HG02885 (cell line): ENCODE measurements around the gene GRID2.
"Not testable (repeated sequence)": the region's sequence is repeated elsewhere in the genome, so short reads cannot be mapped to it uniquely, and the experiment has no call there.

Experiments
- ATAC-seq: cut with Tn5 transposase; IDR thresholded peaks from one replicate; pipeline ENCODE4 v1.9.1; 2021; ENCODE audit warnings: mild to moderate bottlenecking; ENCODE audit not compliant: unreplicated experiment, poor library complexity

Gene GRID2

DNA sequence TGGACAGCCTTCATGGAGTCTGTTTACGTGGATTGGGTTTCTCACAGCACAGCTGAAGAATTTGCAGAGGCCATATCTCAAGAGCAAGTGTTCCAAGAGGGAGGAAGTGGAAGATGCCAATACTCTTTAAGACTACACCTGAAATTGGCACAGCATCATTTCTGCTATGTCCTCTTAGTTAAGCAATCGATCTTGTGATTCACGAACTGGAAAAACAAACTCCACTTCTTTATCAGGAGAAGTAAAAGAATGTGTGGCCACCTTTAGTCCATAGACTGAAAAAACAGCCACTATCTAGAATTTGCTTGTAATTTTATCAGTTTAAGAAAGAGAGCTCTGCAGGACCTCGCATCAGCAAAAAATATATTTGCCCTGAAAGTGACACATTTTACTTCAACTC is 1051.6 kb downstream of the GRID2 start:
- no peak for ATAC-seq

DNA sequence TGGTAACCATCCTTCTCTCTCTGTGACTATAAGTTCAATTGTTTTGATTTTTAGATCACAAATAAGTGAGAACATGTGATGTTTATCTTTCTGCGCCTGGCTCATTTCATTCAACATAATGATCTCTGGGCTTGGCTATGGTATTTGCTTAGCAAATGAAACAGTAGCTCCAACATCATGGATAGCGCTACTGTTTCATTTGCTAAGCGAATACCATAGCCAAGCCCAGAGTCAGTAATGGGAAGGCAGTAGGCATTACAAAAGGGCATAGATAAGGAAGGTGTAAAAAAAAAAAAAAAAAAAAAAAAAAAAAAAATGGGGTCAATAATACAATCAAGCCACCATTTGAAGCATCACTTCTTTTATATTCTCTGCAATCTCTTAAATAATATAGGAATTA is 1055.8 kb downstream of the GRID2 start:
- no peak for ATAC-seq

DNA sequence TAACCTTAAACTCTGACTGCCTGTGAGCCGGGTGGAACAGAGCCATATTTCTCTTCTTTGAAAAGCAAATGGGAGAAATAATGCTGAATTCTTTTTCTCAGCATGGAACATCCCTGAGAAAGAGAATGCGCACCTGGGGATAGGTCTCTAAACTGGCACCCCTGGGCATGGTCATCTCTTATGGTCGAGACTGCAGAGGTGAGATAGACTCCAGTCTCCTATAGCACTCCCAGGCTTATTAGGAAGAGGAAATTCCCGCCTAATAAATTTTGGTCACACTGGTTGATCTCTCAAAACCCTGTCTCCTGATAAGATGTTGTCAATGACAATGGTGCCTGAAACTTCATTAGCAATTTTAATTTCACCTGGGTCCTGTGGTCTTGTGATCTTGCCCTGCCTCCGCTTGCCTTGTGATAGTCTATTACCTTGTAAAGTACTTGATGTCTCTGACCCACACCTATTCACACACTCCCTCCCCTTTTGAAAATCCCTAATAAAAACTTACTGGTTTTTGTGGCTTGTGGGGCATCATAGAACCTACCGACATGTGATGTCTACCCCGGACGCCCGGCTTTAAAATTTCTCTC is 1062.5 kb downstream of the GRID2 start:
- ATAC-seq: not testable (repeated sequence)

DNA sequence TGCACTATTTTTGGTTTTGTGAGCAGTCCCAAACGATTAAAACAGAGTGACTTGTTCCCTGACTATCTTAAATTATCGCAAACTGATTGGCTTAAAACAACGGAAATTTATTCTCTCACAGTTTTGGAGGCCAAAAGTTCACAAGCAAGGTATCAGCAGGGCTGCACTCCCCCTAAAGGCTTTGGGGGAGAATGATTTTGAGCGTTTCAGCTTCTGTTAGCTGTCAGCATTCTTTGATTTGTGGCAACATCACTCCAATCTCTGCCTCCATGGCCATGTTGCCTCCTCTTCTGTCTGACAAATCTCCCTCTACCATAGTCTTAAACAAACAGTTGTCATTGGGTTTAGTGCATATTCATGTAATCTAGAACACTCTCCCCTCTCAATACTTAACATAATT is 1065.2 kb downstream of the GRID2 start:
- no peak for ATAC-seq

DNA sequence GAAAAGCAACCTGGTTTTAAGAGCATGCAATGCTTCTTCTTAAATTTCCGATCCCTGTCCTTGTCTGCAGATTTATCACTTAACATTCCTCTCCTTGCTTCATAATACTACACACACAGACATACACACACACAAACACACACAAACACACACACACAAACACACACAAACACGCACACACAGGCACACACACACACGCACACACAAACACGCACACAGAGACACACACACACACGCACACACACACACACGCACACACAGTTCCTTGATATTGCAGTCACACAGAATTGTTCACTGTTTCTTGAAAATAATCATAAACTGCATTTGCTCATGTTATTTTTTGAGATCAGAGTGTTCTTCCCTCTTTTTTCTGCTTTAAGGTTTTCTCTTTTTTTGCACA is 1066.5 kb downstream of the GRID2 start:
- no peak for ATAC-seq

DNA sequence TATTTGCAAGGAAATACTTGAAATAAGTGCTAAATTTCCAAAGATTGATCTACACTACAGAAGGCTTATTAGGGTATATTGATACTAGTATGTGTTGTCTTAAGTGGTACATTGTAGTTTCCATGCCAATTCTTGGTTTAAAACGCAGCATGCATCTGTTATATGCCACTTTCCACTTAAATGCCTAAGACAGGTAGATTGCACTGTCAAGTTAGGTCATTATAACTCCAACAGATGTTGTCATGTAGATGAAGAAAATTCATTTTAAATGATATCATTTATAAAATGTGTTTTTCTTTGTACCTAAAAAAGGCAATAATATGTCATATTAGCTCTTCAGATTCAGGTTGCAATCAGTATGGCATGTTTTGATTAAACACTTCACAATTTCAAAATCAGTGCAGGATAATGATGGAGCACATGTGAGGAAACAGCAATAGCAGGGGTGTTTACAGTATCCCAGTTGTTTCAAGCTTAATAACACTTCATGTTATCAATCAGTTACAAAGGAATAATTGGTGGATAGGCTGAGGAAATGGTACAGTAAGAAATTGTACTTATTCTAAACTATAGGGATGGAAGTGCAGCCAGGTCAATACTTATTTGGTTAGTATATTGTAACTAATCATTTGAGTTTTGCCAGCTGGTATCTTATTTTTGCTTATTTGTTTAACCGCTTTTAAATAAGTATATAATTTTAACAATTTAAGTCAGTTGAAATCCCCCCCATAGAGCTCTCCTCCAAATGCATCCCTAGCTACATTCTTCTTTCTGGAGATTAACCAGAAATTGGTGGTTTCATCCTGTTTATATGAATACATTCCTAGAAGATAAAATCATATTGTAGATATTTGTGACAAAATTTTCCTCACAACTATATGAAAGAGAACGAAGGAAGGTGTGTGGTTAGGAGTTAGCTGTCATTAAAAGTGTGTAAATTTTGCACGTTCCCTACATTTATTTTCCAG is 1070.4 kb downstream of the GRID2 start:
- no peak for ATAC-seq

DNA sequence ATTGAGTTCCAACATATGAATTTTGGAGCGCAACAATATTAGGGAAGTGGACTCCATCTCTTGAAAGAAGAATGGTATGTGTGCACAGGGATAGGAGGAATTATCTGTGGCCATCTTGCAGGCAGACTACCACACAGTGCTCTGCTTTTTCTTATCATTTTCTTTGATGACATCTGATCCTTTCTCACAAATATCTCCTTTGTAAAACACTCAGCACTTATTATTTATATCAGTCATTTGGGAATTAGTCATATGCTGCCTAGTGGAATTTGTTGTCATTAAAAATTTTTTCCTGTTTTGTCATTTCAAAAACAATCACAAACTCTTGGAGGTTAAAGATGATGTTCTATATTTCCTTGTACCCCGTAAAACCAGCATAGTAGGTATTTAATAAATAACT is 1080.5 kb downstream of the GRID2 start:
- no peak for ATAC-seq

DNA sequence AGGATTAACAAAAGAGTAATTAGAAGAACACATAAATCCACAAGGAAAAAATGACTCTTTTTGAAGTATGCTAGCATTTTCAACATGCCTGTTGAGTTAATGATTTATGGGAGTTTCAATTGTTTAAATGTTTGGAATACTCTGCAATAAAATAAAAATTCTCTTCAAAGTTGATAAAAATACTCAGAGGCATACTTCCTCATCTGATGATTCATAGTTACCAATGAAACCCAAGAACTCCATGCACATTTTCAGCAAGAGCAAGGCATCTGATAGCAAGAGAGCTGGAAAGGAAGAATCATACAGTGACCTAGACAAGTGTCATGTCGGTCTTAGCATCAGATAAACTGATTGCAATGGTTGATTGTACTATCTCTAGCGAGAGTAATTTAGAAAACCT is 1081.1 kb downstream of the GRID2 start:
- no peak for ATAC-seq

DNA sequence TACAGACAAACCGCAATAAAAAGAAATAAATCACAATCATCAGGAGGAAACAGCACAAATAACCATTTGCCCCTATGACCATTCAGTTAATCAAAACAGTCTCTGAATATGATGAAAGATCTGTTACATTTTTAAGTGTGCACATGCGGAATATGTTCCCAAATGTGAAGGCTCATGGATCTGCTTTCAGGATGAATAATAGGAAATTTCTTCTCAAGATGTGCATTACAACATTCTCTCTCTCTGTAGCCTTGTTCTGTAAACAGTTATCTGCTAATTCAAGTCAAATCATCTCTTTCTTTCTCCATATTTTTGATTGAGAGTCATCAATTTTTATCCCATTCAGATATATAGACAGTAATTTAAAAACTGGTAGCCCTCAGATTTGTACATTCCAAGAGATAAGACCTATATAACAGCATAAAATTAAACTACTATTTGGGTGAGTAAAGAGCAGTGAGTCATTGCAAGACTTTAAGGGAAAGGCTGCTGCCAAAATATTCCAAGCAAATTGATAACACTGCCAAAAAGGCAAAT is 1090.8 kb downstream of the GRID2 start:
- no peak for ATAC-seq

DNA sequence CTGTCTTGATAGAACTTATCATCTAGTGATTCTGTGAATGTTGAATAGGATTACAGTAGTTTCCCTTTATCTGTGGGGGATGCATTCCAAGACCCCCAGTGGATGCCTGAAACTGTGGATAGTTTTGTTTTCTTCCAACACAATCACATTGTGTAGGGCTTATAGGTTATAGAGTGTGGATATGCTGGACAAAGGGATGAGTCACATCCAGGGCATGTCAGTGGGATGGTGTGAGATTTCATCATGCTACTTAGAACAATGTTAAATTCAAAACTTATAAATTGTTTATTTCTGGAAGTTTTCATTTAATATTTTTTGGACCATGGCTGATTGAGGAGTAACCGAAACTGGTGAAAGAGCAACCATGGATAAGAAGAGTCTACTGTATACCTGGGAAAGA is 1092.5 kb downstream of the GRID2 start:
- ATAC-seq: no peak

DNA sequence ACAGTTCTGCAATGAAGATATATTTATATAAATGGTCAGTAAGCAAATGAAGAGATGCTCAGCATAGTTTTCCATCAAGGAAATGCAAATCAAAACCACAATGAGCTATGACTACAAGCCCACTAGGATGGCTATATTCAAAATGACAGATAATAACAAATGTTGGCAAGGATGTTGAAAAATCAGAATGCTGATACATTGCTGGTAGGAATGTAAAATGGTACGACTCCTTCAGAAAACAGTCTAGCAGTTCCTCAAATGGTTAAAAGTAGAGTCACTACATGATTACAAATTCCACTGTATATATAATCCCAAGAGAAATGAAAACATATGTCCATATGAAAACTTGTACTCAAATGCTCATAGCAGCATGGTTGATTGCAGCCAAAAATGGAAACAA is 1099.8 kb downstream of the GRID2 start:
- no peak for ATAC-seq

DNA sequence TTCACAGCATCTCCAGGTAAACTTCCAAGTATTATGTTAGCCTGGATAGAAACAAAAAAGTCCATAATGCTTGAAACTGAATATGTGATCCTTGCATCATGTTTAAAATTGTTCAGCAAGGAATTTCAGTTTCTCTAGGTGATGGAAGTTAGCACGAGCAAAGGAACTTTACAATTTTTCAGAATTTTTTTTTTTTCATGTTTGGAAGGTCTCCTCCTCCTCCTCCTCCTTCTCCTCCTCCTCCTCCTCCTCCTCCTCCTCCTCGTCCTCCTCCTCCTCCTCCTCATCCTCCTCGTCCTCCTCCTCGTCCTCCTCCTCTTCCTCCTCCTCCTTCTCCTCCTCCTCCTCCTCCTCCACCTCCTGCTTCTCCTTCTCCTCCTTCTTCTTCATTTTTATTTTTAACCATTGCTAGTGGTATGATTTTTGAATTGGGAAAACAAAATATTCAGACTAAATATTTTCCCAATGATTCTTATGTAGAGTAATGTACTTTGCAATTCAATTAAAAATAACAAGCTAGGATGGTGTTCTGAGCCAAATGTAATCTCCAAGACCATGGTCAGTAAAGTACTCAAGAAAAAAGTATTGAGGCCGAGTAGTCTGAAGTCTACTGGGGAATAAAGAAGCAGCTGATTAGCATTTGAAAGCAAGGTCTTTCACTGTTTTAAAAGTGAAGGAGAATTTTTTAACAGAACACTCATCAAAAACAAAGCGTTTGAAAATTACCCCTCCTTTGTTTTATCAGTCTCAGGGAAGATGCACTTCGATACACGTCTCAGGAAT is 1103.9 kb downstream of the GRID2 start:
- ATAC-seq: no peak

DNA sequence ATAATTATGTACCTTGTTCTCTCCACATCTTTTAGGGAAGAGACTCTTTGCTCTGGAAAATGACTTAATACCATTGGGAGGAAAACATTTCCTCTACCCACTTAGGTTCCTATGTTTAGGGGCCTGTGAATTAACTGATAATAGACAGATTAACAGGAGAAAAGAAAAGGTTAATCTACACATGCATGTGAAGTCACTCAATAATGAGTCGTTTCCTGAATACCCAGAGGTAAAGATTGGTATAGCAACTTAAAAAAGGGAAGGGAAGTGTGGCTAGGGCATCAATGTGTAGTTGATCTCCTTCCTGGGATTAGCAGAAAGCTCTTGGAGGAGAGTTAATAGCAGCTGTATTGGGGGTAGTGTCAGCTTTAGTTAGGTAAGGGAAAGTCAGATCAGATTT is 1105.3 kb downstream of the GRID2 start:
- ATAC-seq: no peak

DNA sequence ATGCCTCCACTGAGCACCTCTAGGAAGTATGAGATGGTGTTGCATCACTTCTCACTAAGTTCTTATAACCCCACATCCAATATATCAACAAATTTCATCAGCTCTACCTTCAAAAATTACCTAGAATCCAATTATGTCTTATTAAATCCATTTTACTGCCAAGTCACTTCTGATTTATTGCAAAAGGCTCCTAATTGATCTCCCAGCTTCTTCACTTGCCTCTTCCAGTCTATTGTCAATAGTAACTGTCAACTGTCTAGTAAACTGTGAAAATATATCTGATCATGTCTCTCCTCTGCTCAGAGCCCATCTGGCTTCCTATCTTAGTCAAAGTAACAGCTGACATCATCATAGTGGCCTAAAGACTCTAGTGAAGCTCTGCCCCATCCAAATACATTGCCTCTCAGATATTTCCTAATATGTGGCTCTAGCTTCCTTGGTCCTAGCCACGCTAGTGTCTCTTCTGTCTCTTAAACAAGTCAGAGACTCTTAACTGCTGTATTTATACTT is 1110.3 kb downstream of the GRID2 start:
- no peak for ATAC-seq

DNA sequence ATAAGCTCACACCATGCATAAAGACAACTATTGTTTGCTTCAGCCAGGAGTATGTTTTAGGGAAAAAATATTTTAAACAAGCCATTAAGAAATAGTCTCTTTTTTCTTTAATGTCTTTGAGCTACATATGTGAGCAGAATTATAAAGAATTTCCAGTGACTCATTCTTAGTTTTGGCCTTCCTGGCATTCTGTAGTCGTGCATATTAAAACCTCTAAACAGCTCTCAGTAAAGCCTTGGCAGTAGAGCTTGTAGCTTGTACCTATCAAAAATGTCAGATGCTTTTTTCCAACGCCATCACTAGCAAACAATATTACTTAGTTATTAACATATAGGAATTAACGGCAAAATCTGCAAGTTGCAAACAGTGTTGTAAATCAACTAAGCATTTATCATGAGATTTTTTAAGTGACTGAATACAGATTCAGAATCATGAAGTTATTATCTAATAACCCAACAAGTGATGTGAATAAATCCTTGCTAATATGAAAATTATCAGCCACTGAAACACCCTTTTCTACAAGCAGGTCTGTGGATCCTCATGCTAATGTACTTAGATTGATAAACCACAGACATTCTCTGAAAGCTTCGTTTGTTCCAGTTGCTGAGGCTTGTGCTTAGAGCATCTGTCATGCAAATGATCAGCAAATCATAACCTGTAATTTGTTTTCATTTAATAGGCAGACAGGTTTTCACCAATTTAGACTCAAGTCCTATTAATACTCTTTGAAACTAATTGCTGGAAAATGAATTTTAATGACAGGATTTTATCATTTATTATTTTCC is 1112.8 kb downstream of the GRID2 start:
- no peak for ATAC-seq

DNA sequence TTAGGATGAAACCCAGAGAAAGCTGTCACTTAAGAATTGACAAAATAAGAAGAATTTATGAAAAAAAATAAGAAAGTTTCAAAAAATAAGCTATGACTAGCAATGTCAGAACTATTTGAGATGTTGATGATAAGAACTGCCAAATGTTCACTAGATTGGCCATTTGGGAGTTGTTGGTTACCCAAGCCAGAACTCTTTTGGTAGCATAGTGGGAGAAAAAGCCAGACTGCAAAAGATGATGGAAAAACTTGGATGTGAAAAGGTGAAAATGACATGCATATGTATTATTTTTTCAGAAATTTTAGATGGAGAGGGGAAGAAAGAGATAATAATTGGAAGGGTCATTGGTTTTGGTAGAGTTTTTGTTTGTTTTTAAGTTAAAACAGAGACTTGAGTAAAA is 1127.6 kb downstream of the GRID2 start:
- ATAC-seq: no peak

DNA sequence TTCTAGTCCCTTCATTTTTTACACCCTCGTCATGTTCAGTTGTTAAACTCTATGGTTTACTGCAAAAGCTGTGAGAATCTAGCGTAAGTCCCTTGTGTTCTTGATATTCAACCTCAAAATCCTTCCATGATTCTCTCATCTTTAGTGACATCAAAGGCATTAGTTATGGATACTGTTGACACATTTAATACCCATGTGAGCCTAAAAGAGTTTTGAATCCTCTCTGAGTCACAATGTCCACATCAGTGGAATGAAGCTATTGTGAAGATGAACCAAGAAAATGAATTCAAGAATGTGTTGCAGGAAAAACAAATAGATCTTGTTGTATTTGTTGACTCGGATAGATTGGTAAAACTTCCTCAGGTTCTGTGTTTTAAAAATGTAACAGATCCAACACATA is 1130.1 kb downstream of the GRID2 start:
- ATAC-seq: no peak

DNA sequence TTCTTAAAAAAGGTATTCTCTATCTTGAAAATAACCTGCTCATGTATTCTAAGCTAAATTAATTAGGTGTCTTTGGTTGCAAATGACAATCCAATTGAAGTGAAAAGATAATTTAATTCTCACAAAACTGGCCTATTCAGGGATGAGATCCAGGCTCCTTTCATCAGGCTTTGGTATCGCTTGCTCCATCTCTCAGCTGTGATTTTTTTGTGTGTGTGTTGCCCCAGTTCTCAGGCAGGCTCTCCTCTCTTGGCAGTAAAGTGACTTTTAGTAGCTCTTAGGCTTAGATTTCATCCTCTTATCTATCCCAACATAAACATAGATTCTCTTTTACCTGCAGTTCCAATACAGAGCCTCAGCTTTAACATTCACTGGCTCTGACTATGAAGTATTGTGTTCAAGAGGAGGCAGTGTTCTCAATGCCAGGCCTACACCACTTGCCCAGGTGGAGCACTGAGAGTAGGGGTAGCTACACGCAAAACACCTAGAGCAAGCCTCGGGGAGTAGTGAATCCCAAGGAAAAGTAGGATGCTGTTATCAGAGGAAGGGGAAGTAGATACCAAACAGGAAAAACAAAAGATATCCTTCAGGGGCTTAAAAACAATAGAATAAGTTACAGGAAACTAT is 1132.3 kb downstream of the GRID2 start:
- ATAC-seq: no peak

DNA sequence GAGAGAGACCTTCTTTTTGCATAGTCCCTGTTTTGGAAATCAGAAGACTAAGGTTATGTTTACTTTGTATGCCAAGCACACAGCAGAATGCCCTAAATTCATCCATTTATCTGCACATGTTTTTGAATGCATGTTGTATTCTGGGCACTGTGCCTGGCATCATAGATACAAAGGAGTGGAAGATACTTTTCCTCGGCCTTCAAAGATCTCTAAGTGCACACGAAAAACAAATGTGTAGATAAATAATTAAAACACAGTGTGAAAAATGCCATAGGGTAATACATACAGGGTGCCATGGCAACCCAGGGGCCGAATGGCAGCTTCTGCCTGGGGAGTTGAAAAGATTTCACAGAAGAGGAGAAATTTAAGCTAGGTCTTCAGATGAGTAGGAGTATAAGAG is 1134.2 kb downstream of the GRID2 start:
- no peak for ATAC-seq
